GM19023 (cell line): ENCODE measurements around the gene GPX5.
"Not testable (repeated sequence)": the region's sequence is repeated elsewhere in the genome, so short reads cannot be mapped to it uniquely, and the experiment has no call there.

Experiments
- ATAC-seq: cut with Tn5 transposase; IDR thresholded peaks from one replicate; pipeline ENCODE4 v1.9.1; 2021; ENCODE audit warnings: mild to moderate bottlenecking, moderate library complexity; ENCODE audit not compliant: unreplicated experiment

Gene GPX5

DNA sequence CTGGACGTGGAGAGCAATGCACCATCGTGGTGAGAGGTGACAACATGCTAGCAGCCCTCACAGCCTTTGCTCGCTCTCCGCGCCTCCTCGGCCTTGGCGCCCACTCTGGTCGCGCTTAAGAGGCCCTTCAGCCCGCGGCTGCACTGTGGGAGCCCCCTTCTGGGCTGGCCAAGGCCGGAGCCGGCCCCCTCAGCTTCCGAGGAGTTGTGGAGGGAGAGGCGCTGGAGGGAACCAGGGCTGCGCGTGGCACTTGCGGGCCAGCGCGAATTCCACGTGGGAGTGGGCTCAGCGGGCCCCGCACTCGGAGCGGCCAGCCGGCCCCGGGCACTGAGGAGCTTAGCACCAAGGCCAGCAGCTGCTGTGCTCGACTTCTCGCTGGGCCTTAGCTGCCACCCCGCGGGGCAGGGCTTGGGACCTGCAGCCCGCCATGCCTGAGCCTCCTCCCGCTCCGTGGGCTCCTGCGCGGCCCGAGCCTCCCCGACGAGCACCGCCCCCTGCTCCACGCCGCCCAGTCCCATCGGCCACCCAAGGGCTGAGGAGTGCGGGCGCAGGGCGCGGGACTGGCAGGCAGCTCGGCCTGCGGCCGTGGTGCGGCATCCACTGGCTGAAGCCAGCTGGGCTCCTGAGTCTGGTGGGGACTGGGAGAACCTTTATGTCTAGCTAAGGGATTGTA lies 13.9 kb upstream of the GPX5 start:
- no peak for ATAC-seq

DNA sequence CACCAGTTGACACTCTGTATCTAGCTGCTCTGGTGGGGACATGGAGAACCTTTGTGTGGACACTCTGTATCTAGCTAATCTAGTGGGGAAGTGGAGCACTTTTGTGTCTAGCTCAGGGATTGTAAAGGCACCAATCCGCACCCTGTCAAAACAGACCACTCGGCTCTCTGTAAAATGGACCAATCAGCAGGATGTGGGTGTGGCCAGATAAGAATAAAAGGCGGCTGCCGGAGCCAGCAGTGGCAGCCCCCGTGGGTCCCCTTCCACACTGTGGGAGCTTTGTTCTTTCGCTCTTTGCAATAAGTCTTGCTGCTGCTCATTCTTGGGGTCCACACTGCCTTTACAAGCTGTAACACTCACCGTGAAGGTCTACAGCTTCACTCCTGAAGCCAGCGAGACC lies 13.3 kb upstream of the GPX5 start:
- not testable (repeated sequence) for ATAC-seq

DNA sequence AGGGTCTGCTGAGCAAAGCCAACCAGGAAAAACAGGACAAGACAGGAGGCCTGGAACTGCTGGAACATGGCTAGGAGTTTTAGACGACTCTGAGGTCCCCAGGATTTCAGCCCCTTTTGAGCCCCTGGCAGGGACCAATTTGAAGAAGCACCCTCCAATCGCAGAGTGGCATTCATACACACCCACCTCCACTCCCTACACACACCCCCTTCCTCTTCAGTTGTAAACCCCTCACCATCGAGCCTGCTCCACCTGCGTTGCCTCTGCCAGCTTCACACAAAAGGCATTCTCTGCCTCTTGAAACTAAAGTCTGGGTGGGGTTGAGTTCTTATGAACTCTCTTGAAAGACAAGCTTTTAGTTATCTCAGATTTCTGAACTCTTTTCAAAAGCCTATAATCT lies 10.0 kb upstream of the GPX5 start, which contains the start of gene GPX6:
Gene GPX6, minus strand, starts transcription at position 118 of the 400 bp plus-strand sequence. Its CDS starts 50 bp downstream, at position 68.
- ATAC-seq: no peak

DNA sequence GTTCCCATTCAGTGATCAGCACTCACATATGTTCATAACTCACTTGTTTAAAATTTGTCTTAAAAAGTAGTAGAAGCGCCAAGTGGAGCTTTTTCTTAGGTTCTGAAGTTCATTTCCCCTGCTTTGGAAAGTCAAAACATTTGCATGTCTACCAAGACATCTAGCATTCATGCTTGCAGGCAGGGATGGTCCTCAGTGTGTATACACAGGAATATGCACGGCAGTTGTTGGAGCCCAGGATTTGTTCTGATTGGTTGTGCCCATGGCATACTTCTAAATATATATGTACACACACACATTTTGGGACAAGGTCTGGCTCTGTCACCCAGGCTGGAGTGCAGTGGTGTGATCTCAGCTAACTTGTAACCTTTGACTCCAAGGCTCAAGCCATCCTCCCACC lies 7.7 kb upstream of the GPX5 start:
- no peak for ATAC-seq

DNA sequence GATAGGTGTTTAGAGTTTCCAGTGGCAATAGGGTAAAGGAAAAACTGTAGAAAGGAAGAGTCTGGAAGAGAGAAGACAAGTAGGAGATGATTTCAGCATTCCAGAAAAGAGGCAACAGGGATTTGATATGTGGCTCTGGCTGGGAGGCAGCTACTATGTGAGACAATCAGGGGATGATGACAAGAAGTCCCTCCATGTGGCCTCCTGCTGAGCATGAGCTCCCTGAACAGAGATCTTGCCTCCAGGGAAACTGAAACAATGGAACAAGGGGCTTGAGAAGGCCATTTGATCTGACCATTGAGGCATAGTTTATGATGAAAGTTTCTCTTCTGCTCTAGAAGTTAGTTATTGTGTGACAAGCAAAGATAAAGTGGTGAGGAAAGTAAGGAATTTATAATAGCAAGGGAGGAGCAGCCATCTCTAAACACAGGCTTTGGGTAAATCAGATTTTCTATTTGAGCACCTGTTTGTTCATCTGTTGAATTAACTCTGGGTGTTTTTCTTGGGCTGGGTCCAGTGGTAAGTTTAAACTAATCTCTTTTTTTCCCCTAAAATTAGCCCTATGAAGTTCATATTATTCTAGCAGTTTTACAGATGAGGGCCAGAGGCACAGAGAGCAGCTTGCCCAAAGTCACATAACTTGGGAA lies 3.0 kb upstream of the GPX5 start:
- no peak for ATAC-seq

DNA sequence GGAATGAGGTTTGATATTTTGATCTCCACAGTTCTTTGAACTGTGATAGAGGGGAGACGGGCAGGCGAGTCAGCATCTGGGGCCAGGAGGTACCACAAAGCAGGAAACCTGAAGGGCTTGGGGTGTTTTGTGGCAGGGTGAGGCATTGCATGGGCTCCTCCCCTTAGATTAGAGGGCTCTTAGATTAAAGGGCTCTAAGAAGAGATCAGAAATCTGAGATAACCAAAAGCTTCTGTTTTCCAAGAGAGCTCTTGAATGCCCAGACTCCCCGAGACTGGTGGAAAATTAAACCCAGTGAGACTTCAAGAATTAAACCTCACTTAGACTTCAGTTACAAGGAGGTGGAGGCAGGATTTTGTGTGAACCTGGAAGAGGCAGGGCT lies 2.4 kb upstream of the GPX5 start:
- ATAC-seq: no peak

DNA sequence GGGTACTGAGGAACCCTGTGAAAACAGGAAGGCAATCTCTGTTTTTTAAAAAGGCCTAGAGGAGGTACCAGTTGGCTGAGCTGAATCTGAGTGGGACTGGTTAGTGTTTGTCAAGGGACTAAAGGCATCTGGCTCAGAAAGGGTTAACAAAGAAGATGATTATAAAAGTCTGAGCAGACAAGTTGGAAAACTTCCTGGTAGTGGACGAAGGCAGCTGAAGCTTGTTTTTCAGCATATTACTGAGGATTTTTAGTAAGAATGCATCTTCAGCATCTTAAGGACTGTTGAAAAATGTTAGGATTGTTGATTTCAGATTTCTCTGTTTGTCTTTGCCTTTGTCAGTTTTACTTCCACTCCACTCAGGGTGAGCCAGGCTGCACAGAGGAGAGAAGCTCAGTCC lies 5.1 kb downstream of the GPX5 start:
- ATAC-seq: no peak

DNA sequence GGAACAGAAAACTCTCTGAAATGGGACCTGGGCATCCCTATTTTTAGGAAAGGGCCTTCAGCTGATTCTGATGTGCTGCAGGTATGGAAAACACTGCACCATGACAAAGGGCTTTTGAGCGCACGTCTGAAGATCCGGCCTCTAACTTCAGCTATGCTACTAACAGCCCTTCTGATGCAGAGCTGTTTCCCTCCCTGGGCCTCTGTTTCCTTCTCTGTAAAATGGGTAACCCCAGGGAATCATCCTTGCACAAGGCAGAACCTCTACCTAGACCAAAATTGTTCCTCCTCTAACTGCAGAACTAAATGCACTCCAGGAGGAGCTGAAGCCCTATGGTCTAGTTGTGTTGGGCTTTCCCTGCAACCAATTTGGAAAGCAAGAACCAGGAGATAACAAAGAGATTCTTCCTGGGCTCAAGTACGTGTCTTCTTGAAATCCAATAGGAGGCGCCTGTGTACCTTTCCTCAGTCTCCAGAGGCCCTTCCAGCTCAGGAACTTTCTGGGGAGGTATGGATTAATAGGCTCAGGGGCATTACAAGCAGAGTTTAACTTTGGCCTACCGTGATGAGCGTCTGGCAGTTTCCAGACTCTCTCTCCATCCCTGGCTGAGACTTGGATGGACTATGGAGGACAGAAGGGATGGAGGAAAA lies 5.9 kb downstream of the GPX5 start:
- no peak for ATAC-seq

DNA sequence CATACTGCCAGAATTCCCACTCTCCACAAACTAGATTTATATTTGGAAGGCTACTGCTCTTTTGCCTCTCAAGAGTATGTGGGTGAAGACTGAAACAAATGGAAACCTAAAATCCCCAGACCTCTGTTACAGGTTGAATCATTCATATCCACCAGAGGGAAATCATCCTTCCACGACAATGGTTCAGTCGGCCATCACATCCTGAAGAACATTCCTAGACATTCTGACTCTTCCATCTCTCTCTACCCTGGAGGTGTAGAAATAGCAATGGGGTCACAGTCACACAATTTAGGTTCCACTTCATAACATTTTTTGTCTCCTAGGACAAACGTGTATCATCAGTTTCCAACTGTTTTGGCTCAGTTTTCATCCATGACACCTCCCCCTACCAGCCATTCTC lies 8.6 kb downstream of the GPX5 start:
- no peak for ATAC-seq

DNA sequence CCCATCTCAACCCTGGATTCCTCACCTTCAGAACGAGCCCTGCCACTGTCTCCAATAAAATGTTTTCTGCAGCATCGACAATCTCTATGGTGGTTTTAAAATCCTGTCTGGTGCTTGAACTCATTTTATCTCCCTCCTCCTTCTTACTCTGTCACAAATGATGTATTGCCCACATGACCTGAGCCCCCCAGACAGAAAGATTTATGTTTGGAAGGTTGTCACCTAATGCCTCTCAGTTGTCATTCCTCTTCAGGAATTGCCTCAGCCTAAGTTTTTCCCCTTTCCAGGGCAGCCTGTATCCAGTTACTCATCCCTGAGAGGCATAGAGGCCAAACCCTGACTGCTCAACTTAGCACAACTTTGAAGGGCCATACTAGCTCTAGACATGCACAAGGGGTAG lies 9.2 kb downstream of the GPX5 start:
- no peak for ATAC-seq

DNA sequence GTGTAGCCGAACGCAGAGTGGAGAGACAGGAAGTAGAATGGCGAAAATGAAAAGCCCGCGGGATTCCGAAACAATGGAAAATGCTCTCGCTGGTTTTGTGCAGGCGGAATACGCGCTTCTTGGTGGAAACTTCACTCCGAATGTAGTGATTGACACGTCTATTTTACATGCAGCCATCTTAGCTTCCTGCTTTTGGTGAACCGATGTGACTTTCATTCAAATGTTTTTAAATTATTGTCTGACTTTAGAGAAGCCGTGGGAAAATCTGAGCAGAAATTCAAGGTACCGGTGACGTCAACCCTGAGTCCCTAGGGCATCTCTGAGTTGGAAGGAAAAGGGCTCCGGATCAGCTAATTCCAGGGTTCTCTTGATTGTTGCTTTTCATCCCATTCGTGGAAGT lies 11.4 kb downstream of the GPX5 start:
- no peak for ATAC-seq

DNA sequence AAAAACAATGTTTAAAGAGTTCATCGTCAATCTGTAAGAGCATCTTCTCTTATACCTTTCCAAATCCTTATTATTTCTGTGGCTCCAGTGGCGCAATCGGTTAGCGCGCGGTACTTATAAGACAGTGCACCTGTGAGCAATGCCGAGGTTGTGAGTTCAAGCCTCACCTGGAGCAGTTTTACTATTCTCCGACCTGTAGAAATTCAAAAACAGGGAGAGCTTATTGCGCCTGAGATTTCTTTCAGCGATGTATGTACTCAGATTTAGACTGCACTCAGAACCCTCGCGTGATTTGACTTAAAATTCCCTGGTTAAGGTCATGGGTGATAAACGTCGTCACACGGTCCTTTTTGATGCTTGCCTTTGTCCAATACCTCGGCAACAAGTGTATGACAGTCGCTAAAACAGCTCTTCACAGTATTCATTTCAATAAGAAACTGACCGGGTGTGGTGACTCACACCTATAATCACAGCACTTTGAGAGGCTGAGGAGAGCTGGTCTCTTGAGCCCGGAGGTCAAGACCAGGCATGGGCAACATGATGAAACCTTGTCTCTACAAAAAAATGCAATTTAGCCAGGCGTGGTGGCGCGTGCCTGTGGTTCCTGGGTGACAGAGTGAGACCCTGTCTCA lies 11.9 kb downstream of the GPX5 start:
- ATAC-seq: no peak

DNA sequence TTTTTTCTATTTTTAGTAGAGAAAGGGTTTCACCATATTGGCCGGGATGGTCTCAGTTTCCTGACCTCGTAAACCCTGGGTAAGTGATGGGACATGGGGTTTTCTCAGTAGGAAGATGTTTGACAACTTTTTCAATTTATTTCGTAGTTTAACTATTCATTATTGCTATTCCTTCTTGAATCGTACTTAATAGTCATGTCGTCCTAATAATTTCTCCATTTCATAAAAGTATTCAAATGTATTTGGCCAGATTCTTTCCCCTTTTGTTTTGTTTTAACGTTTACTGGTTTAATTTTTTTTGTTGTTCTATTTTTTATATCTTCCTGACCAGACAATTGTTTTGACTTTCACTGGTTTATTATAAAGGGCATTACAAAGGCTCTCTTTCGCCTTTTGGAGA lies 16.3 kb downstream of the GPX5 start:
- ATAC-seq: no peak

DNA sequence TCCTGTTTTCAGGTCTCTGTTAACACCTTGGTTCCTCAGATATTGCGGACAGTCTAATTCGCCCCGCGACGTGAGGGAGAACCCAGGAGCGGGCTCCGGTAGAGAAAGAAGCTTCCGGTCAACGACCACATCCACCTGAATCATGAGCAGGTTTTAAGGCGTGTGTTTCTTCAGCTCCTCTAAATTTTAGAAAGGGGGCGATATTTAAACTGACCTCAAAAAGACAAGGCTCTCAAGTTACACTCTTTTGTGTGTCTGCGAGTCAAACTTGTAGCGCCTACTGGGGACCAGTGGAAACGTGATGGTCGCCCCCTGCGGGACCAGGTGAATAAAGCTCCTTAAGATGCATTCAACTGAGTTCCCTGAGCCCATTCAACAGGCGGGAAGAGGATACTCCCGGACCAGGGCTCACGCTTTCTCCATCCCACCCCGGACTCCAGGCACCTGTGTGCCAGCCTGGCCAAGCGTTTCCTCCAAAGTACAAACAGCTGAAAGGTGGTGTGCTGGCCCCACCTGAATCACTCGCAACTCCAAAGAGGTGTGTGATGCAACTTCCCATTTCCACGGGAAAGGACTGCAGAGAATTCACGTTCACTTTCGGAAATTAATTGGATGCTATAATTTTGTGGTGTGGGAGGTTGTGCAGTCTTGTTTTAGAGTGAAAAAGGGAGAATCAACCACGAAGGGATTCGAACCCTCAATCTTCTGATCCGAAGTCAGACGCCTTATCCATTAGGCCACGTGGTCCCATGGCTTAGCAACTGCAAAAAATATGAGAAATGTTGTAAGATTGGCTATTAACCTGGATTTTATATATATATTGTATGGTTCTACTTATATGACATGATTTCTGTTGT lies 17.0 kb downstream of the GPX5 start:
- ATAC-seq: peak; percentile 63

DNA sequence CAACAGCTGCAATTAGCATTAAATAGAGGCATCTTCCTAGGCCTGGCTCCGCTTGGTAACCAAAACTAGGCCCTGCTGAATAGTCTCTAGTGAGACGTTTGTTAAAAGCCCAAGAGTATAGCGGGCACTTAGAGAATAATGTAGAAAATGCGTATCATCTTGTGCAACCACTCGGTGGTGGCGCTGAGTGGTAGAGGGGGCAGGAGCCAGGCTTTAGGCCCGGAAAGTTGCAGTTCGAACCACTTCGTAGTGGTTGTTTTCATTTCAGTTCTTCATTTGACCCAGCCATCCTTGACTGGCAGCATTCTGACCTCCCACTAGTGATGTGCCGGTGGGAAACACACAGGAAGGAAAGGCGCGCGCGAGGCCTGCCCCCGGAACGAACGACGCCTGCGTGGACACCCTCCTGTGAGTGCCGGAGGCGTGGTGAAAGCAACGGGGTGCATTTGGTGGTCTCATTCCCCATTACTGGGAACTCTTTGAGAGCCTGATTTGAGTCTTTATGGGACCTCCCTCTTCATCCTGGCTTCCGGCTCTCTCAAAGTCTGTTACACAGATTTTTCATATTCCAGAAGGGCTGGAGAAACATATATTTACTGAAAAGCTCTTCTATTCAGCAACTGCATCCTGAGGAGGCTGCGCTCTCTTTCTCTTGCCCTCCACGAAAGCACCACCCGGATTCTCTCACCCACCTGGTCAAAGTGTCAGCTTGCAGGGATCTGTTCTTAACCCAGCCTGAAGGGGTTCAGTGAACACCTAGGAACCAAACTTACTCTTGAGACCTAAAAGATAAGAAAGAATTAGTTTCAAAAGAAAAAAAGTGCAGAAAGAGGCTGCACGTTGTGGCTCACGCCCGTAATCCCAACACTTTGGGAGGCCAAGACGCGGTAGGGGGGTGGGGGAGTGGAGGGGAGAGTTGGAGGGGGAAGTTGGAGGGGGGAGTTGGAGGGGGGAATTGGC lies 18.2 kb downstream of the GPX5 start:
- ATAC-seq: no peak

DNA sequence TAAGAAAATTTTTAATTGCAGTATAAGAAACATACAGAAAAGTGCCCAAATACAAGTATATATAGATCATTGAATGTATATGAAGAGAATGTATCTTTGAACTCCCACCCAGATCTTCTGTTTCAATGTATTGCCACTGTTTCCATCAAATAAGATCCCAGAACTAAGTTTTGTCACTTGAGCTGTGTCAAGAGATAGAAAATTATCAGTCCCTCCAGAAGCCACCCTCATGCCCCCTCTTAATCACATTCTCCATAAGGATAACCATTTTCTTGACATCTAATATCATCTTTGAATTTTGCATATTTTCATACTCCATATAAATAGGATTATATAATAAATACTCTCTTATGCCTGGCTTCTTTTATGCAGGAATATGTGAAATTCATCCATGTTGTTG lies 20.3 kb downstream of the GPX5 start:
- no peak for ATAC-seq

DNA sequence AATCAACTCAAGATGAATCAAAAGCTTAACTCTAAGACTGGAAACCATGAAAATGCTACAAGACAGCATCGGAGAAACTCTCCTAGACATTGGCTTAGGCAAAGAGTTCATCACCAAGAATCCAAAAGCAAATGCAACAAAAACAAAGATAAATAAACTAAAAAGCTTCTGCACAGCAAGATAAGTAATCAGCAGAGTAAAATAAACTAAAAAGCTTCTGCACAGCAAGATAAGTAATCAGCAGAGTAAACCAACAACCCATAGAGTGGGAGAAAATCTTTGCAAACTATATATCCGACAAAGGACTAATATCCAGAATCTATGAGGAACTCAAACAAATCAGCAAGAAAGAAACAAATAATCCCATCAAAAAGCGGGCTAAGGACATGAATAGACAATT lies 21.3 kb downstream of the GPX5 start:
- not testable (repeated sequence) for ATAC-seq

DNA sequence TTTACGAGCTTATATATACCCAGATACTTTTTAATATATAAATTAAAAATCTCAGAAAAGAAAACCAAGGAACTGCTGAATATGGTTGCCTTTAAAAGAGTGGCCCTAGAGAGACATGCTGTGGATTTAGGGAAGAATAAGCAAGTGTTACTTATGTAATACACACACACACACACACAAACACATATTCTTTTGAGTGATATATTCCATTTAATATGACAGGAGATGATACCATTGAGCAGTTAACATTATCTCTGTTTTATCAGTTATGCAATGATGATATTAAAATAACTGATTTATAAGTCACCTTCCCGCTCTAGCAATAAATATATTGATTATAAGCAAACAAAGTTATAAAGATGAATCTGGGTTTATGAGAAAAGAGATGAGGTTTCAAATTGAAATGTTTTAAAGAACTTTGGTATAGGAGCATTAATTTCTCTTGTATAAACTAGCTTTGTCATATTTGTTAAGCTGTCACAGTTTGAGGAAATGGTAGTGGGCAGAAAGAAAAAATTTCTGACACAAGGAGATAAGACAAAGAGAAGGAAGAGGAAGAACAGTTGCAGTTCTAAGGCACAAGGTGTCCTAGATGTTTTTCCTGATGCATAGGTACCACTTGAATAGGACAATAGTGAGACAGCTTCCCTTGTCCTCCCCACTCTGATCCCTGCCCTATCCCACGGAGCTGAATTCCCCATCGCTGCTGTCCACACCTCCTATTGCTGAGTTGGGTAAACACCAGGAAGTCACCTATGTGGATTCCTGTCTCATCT lies 26.4 kb downstream of the GPX5 start:
- no peak for ATAC-seq

DNA sequence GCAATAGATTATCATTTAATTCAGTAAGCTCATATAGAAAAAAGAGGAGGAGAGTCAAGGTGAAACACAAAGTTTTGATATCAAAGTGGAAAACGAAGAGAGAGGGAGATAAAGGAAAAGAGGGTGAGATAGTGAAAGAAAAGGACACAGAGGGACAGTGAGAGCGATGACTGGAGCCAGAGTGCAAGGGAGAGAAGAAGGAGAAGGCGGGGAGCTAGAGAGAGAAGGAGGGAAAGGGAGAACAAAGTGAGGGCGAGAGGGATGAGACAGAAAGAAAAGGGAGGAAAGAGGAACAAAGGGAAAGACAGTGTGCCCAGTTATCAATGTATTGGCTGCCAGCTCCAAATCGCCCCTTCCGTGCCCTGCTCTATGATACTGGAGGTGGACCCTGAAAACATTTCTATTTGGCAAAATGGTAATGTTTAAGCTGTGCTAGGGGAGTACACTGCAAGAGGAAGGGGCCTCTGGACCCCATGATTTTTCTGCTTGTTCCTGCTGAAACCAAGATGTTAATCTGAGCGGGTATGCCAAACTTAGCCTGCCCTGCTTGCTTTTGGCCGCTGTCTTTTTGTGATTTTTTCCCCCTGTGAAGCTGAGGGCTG lies 27.8 kb downstream of the GPX5 start:
- ATAC-seq: no peak
